Keratinocyte (primary cell): ENCODE measurements around the gene ZCWPW2.

Experiments used
- EZH2 ChIP-seq: IDR thresholded peaks from one replicate; pipeline ENCODE4 v1.6.1; 2012; ENCODE audit warnings: inconsistent platforms, mild to moderate bottlenecking, low read length, moderate library complexity
- TF ChIP-seq, protein P1 (sequence below), 3 experiments: IDR thresholded peaks in 1 of 3; conservative IDR thresholded peaks in 1 of 3; optimal IDR thresholded peaks in 1 of 3; 2 replicates in 2 of 3; 3 replicates in 1 of 3; pipeline versions ENCODE3 to v1.5.1; 2011; ENCODE audit warnings: low read length in 3 of 3, mild to moderate bottlenecking in 3 of 3, moderate library complexity in 2 of 3, control low read depth in 1 of 3, inconsistent platforms in 1 of 3; ENCODE audit not compliant: insufficient read depth in 2 of 3; ENCODE audit errors: extremely low read depth in 1 of 3

DNA sequence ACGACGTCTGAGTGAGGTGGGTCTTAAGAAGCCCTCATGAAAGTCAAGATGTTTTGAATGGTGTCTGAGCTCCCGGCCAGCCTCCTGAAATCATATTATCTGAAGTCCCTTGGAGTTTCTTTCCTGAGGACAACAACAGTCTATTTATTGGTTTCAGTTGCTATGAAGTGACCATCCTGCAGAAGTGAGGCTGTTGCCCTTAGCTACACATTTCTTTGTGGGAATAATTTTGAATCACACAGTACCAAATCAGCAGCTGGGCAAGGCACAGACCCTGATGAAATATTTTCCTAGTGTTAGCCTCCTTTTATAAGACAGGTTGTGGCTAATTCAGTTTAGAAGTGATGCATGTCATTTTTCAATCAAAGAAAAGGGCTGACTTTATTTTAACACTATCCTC, 220.8 kb downstream of the ZCWPW2 start:
- TF ChIP-seq, protein P1, sequence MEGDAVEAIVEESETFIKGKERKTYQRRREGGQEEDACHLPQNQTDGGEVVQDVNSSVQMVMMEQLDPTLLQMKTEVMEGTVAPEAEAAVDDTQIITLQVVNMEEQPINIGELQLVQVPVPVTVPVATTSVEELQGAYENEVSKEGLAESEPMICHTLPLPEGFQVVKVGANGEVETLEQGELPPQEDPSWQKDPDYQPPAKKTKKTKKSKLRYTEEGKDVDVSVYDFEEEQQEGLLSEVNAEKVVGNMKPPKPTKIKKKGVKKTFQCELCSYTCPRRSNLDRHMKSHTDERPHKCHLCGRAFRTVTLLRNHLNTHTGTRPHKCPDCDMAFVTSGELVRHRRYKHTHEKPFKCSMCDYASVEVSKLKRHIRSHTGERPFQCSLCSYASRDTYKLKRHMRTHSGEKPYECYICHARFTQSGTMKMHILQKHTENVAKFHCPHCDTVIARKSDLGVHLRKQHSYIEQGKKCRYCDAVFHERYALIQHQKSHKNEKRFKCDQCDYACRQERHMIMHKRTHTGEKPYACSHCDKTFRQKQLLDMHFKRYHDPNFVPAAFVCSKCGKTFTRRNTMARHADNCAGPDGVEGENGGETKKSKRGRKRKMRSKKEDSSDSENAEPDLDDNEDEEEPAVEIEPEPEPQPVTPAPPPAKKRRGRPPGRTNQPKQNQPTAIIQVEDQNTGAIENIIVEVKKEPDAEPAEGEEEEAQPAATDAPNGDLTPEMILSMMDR (optimal IDR thresholded peaks at IDR 0.05 in 1 of 3, IDR thresholded peaks at IDR 0.05 in 1 of 3, conservative IDR thresholded peaks at IDR 0.05 in 1 of 3; ENCODE audit: extremely low read depth in 1 of 3, insufficient read depth in 2 of 3, low read length in 3 of 3) = no peak
- no peak for TF ChIP-seq EZH2
